HepG2 (cell line): Measurements from ENCODE around the gene PNPLA2. TPM values are rescaled to one million over a fixed set of nuclear protein-coding genes. Genes with fewer than 3 reads are reported as not detected.

Source experiments
- ATAC-seq: fragments of 200-7000 bp; cut with Tn5 transposase; 3 replicates; pipeline ENCODE4 v1.9.1; 2020; ENCODE audit warnings: mild to moderate bottlenecking, moderate library complexity
- BruUV-seq: library from RNA; stranded (reverse); fragments of 400-500 nt; replicated peaks from 2 replicates; lab custom pipeline; 2021; lab: Mats Ljungman, UMichigan
- CTCF ChIA-PET: fragments of 300-600 bp; formaldehyde crosslinking; extraction: SDS; loops from one replicate; lab custom pipeline; 2021; ENCODE audit warnings: low total read pairs, inconsistent platforms, low intra/inter-chr PET ratio; lab: Yijun Ruan, JAX
- POLR2A ChIA-PET: fragments of 350-600 bp; sonication (Branson Sonifier 250); formaldehyde crosslinking; loops from one replicate; lab custom pipeline; 2020; ENCODE audit warnings: antibody characterized with exemption, inconsistent platforms; lab: Yijun Ruan, JAX
- DNase-seq: peaks from one replicate; pipeline ENCODE4 v3.0.0-alpha.2; 2015; ENCODE audit warnings: low spot score
- FAIRE-seq: peaks from 3 replicates; lab custom pipeline; 2011; peaks lifted over from hg19 to GRCh38; lab: Jason Lieb, UNC
- H2AFZ ChIP-seq: one replicate; pipeline ENCODE4 v1.6.1; 2011; ENCODE audit warnings: low read length, inconsistent platforms
- H3K27ac ChIP-seq: fragments of 300-600 bp; 3 replicates; pipeline ENCODE4 v1.8.0; 2011; ENCODE audit warnings: mixed run types, mild to moderate bottlenecking, mixed read lengths, low read length, inconsistent platforms; ENCODE audit not compliant: insufficient read depth; ENCODE audit errors: extremely low read length
- H3K27me3 ChIP-seq, 2 experiments: fragments of 200-600 bp in 1 of 2; 2 replicates in 1 of 2; 3 replicates in 1 of 2; pipeline versions ENCODE4 v1.6.0 to v1.8.0; 2011; ENCODE audit warnings: low read length in 2 of 2, mild to moderate bottlenecking in 2 of 2, moderate library complexity in 2 of 2, inconsistent platforms in 1 of 2; ENCODE audit not compliant: insufficient read depth in 2 of 2, control insufficient read depth in 1 of 2
- H3K36me3 ChIP-seq, 2 experiments: fragments of 200-600 bp in 1 of 2; replicated peaks in 1 of 2; 2 replicates in 1 of 2; 3 replicates in 1 of 2; pipeline versions ENCODE4 v1.5.1 to v1.8.0; 2011; ENCODE audit warnings: low read length in 2 of 2, inconsistent platforms in 1 of 2; ENCODE audit not compliant: insufficient read depth in 2 of 2, control insufficient read depth in 1 of 2
- H3K4me1 ChIP-seq: 2 replicates; pipeline ENCODE4 v1.5.1; 2012; ENCODE audit warnings: low read length, inconsistent platforms; ENCODE audit not compliant: insufficient read depth
- H3K4me2 ChIP-seq: 2 replicates; pipeline ENCODE4 v1.6.0; 2011; ENCODE audit warnings: low read depth, low read length, inconsistent platforms
- H3K4me3 ChIP-seq, 3 experiments: fragments of 200-600 bp in 1 of 3; sonication (generic), shearing (Covaris generic) in 1 of 3; replicated peaks in 1 of 3; 2 replicates each; pipeline ENCODE4 v1.5.1; 2011 to 2016; ENCODE audit warnings: low read length in 3 of 3, inconsistent platforms in 2 of 3, low read depth in 2 of 3, mild to moderate bottlenecking in 2 of 3, control low read depth in 1 of 3, mixed read lengths in 1 of 3; ENCODE audit not compliant: insufficient read depth in 1 of 3
- H3K79me2 ChIP-seq: one replicate; pipeline ENCODE4 v1.6.1; 2011; ENCODE audit warnings: low read length, inconsistent platforms; ENCODE audit not compliant: insufficient read depth
- H3K9ac ChIP-seq: 2 replicates; pipeline ENCODE4 v1.6.0; 2011; ENCODE audit warnings: mild to moderate bottlenecking, low read depth, low read length, inconsistent platforms; ENCODE audit not compliant: insufficient read depth
- H3K9me3 ChIP-seq: 2 replicates; pipeline ENCODE4 v1.5.1; 2012; ENCODE audit warnings: mild to moderate bottlenecking, low read length
- H4K20me1 ChIP-seq: 2 replicates; pipeline ENCODE4 v1.6.0; 2011; ENCODE audit warnings: inconsistent platforms, mild to moderate bottlenecking, low read length, moderate library complexity; ENCODE audit not compliant: insufficient read depth
- DMAP1 ChIP-seq: IDR thresholded peaks from 2 replicates; pipeline ENCODE4 v1.6.1; 2016
- KDM5A ChIP-seq: fragments of 200-600 bp; sonication (generic); IDR thresholded peaks from 2 replicates; pipeline ENCODE4 v1.7.0; 2018; ENCODE audit warnings: antibody characterized with exemption, mild to moderate bottlenecking, low read length, borderline replicate concordance
- LCORL ChIP-seq, 2 experiments: fragments of 450-650 bp in 1 of 2; sonication (generic) in 1 of 2; formaldehyde crosslinking in 1 of 2; IDR thresholded peaks; 2 replicates each; pipeline versions ENCODE4 v1.5.0 to v1.6.1; 2017 to 2020; ENCODE audit warnings: antibody characterized with exemption in 1 of 2, missing genetic modification reagents in 1 of 2
- NONO ChIP-seq, 2 experiments: fragments of 450-650 bp in 1 of 2; sonication (generic) in 1 of 2; formaldehyde crosslinking in 1 of 2; IDR thresholded peaks in 1 of 2; conservative IDR thresholded peaks in 1 of 2; 2 replicates each; pipeline versions ENCODE4 v1.6.1 to v1.8.0; 2017 to 2022; ENCODE audit warnings: mild to moderate bottlenecking in 1 of 2, missing genetic modification reagents in 1 of 2, moderate library complexity in 1 of 2
- NPAS2 ChIP-seq: sonication (generic); formaldehyde crosslinking; IDR thresholded peaks from 2 replicates; pipeline ENCODE4 v1.8.0; 2022; ENCODE audit warnings: mild to moderate bottlenecking, missing genetic modification reagents, borderline replicate concordance
- SIN3A ChIP-seq: IDR thresholded peaks from 2 replicates; pipeline ENCODE4 v1.6.1; 2011; ENCODE audit warnings: low read depth, mild to moderate bottlenecking, control low read depth, low read length, borderline replicate concordance
- U2AF2 ChIP-seq: fragments of 200-400 bp; formaldehyde crosslinking; IDR thresholded peaks from 2 replicates; pipeline ENCODE4 v1.6.1; 2017; ENCODE audit warnings: low read depth, mild to moderate bottlenecking, low read length
- ZBTB1 ChIP-seq: sonication (generic); formaldehyde crosslinking; IDR thresholded peaks from 2 replicates; pipeline ENCODE4 v1.4.0; 2020; ENCODE audit warnings: missing genetic modification reagents, borderline replicate concordance
- ZFP36L2 ChIP-seq: sonication (generic); formaldehyde crosslinking; IDR thresholded peaks from 2 replicates; pipeline ENCODE4 v1.4.0; 2020; ENCODE audit warnings: missing genetic modification reagents
- ZFP41 ChIP-seq: sonication (generic); formaldehyde crosslinking; IDR thresholded peaks from 2 replicates; pipeline ENCODE4 v1.4.0; 2020; ENCODE audit warnings: mild to moderate bottlenecking, missing genetic modification reagents, borderline replicate concordance
- ZNF446 ChIP-seq: sonication (generic); formaldehyde crosslinking; IDR thresholded peaks from 2 replicates; pipeline ENCODE4 v1.5.0; 2020; ENCODE audit warnings: mild to moderate bottlenecking, missing genetic modification reagents
- ZNF629 ChIP-seq: sonication (generic); formaldehyde crosslinking; conservative IDR thresholded peaks from 2 replicates; pipeline ENCODE4 v1.5.0; 2020; ENCODE audit warnings: missing genetic modification reagents
- ZNF724P ChIP-seq: sonication (generic); formaldehyde crosslinking; IDR thresholded peaks from 2 replicates; pipeline ENCODE4 v1.8.0; 2022; ENCODE audit warnings: missing genetic modification reagents, borderline replicate concordance
- ZNF775 ChIP-seq: sonication (generic); formaldehyde crosslinking; IDR thresholded peaks from 2 replicates; pipeline ENCODE4 v1.4.0; 2020; ENCODE audit warnings: missing genetic modification reagents, mild to moderate bottlenecking, moderate library complexity, borderline replicate concordance
- ZSCAN20 ChIP-seq: sonication (generic); formaldehyde crosslinking; IDR thresholded peaks from 2 replicates; pipeline ENCODE4 v1.4.0; 2020; ENCODE audit warnings: missing genetic modification reagents, mild to moderate bottlenecking, borderline replicate concordance
- WGBS: methylation state at CpG from one replicate; pipeline ENCODE4 v1.1.6; 2017; ENCODE audit warnings: low lambda C conversion rate; 5-methylcytosine and 5-hydroxymethylcytosine counted together
- in situ Hi-C: cut with HindIII; loops from 2 replicates; pipeline ENCODE4 v1.10.0; 2017; ENCODE audit warnings: low pct_unique_long_range_greater_than_20kb; ENCODE audit not compliant: extremely low pct_ligation_motif_present
- intact Hi-C: fragments of 100-400 bp; cut with micrococcal nuclease; formaldehyde crosslinking; loops from one replicate; pipeline ENCODE4 v1.10.0; 2022; ENCODE audit not compliant: unreplicated experiment
- polyA plus RNA-seq, 8 experiments: library from polyadenylated mRNA; depleted of rRNA in 3 of 8; stranded (reverse) in 7 of 8; unstranded in 1 of 8; fragments of >200 nt; fragmentation: Illumina TruSeq in 4 of 8; extraction: Trizol in 4 of 8; gene quantifications; 2 replicates each; pipeline versions ENCODE4 v1.2.1 to v1.2.3, GENCODE V29; 2011 to 2016; ENCODE audit warnings: low read depth in 4 of 8, missing spikeins in 1 of 8, mixed read lengths in 1 of 8; ENCODE audit not compliant: insufficient read depth in 1 of 8
- total RNA-seq, 5 experiments: library from RNA; depleted of rRNA; stranded (reverse); fragments of >200 nt; fragmentation: Illumina TruSeq; extraction: Trizol; gene quantifications; 2 replicates each; pipeline ENCODE4 v1.2.3, GENCODE V29; 2016; ENCODE audit warnings: low read depth in 1 of 5
- TF ChIP-seq, protein P1 (sequence below): sonication (generic); formaldehyde crosslinking; IDR thresholded peaks from 2 replicates; pipeline ENCODE4 v1.5.1; 2020; ENCODE audit warnings: missing genetic modification reagents, mild to moderate bottlenecking, borderline replicate concordance
- TF ChIP-seq, protein P2 (sequence below): IDR thresholded peaks from 2 replicates; pipeline ENCODE4 v1.6.1; 2016; ENCODE audit warnings: missing genetic modification reagents, missing compliant biosample characterization
- TF ChIP-seq, protein P3 (sequence below): sonication (generic); formaldehyde crosslinking; IDR thresholded peaks from 2 replicates; pipeline ENCODE4 v1.8.1; 2022; ENCODE audit warnings: mild to moderate bottlenecking, missing genetic modification reagents
- TF ChIP-seq, protein P4 (sequence below): sonication (generic); formaldehyde crosslinking; IDR thresholded peaks from 2 replicates; pipeline ENCODE4 v1.5.1; 2020; ENCODE audit warnings: missing genetic modification reagents, mild to moderate bottlenecking, borderline replicate concordance

PNPLA2 gene
- total and polyA plus RNA-seq, 2 of the 13 experiments (the other 11 are each of a cell fraction or from before 2014, with no cell fraction given) = 10.5 to 43.2 TPM

DNA sequence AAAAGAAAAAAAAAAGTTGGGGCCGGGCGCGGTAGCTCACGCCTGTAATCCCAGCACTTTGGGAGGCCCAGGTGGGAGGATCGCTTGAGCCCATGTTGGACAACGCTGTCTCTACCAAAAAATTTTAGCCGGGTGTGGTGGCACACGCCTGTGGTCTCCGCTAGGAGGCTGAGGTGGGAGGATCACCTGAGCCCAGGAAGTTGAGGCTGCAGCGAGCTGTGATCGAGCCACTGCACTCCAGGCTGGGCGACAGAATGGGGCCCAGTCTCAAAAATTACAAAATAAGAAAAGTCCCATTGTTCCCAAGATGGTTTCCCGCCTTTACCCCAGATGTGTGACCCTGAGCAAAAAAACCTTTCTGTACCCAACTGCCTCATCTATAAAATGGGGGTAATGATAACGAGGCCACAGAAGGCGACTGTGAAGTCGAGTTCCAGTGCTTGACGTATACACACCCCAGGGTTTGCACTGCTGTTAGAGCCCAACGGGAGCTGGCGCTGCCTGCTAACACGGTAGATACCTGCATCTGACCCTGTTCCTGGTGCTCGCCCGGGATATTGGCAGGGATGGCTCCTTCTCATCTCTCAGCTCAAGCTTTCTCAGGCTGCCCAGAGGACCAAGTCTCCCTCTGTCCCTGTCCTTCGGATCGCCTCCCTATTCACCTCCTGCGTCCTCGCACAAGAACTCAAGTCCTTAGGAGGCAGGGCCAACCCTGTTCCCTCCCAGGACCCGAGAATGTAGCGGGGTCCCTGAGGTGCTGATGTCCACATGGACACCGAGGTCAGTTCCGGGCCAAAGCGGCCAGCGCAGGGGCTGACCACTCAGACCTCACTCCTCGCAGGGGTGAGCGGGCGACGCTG is 10.1 kb upstream of the PNPLA2 start:
- TSS peak; percentile 85 for BruUV-seq
- peaks cover 24% of the 10 kb centered on the region for H4K20me1 ChIP-seq
- no peak overlapping the region for H2AFZ ChIP-seq
- WGBS = 20% methylated on average over 20 of the region's 36 CpGs
- H3K9me3 ChIP-seq = no peaks in the 10 kb centered on the region
- peak overlapping the region; percentile 98 for H3K9ac ChIP-seq
- peak; percentile 72 for ATAC-seq
- H3K4me2 ChIP-seq = peak overlapping the region; percentile 97
- peaks cover 44% of the 10 kb centered on the region for H3K79me2 ChIP-seq
- no peaks in the 10 kb centered on the region; a peak in 1 of 5 replicates for H3K27me3 ChIP-seq
- peak overlapping the region; percentile 97 to 100 (median 99) for H3K4me3 ChIP-seq
- peak overlapping the region; percentile 95 for H3K27ac ChIP-seq
- CTCF ChIA-PET = no interaction called here
- POLR2A ChIA-PET = interaction anchor here (0.6 to 2.7 kb wide), 19 partner anchors 11 to 363 kb away, joined by 3 to 127 read pairs (median 5); partner anchors contain the start of genes CEND1, CRACR2B, EPS8L2 and GATD1
- intact Hi-C loops = loop anchor here (5.0 kb wide), 1 partner anchor 34 kb away; the partner anchor contains the start of genes POLR2L and TSPAN4
- H3K36me3 ChIP-seq = peaks cover 16 to 27% of the 10 kb centered on the region in 2 experiments
- H3K4me1 ChIP-seq = peaks cover 56% of the 10 kb centered on the region
- in situ Hi-C loops = no loop called here
- FAIRE-seq = no peak
- DNase-seq = peak; percentile 71
- TF ChIP-seq, protein P1, sequence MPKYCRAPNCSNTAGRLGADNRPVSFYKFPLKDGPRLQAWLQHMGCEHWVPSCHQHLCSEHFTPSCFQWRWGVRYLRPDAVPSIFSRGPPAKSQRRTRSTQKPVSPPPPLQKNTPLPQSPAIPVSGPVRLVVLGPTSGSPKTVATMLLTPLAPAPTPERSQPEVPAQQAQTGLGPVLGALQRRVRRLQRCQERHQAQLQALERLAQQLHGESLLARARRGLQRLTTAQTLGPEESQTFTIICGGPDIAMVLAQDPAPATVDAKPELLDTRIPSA (CRISPR knock-in tag) = no peak
- peak; percentile 0; the same call in 1 of the 2 replicates for TF ChIP-seq ZFP36L2
- no peak for TF ChIP-seq ZSCAN20
- no peak for TF ChIP-seq LCORL (IDR thresholded peaks at IDR 0.05)
- peak; percentile 18; the same call in 1 of the 2 replicates for TF ChIP-seq LCORL (CRISPR knock-in tag; IDR thresholded peaks at IDR 0.05)
- no peak for TF ChIP-seq ZNF446
- TF ChIP-seq, protein P2, sequence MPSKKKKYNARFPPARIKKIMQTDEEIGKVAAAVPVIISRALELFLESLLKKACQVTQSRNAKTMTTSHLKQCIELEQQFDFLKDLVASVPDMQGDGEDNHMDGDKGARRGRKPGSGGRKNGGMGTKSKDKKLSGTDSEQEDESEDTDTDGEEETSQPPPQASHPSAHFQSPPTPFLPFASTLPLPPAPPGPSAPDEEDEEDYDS (CRISPR knock-in tag) = no peak
- TF ChIP-seq, protein P3, sequence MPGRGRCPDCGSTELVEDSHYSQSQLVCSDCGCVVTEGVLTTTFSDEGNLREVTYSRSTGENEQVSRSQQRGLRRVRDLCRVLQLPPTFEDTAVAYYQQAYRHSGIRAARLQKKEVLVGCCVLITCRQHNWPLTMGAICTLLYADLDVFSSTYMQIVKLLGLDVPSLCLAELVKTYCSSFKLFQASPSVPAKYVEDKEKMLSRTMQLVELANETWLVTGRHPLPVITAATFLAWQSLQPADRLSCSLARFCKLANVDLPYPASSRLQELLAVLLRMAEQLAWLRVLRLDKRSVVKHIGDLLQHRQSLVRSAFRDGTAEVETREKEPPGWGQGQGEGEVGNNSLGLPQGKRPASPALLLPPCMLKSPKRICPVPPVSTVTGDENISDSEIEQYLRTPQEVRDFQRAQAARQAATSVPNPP (CRISPR knock-in tag) = no peak
- TF ChIP-seq U2AF2 = no peak
- no peak for TF ChIP-seq ZBTB1
- TF ChIP-seq ZFP41 (CRISPR knock-in tag) = no peak
- no peak for TF ChIP-seq NONO (IDR thresholded peaks at IDR 0.05)
- TF ChIP-seq NONO (CRISPR knock-in tag; conservative IDR thresholded peaks at IDR 0.05) = no peak
- TF ChIP-seq ZNF724P = no peak
- no peak for TF ChIP-seq DMAP1 (CRISPR knock-in tag)
- peak; percentile 85 for TF ChIP-seq ZNF629
- TF ChIP-seq, protein P4, sequence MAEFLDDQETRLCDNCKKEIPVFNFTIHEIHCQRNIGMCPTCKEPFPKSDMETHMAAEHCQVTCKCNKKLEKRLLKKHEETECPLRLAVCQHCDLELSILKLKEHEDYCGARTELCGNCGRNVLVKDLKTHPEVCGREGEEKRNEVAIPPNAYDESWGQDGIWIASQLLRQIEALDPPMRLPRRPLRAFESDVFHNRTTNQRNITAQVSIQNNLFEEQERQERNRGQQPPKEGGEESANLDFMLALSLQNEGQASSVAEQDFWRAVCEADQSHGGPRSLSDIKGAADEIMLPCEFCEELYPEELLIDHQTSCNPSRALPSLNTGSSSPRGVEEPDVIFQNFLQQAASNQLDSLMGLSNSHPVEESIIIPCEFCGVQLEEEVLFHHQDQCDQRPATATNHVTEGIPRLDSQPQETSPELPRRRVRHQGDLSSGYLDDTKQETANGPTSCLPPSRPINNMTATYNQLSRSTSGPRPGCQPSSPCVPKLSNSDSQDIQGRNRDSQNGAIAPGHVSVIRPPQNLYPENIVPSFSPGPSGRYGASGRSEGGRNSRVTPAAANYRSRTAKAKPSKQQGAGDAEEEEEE (CRISPR knock-in tag) = no peak
- no peak for TF ChIP-seq NPAS2
- TF ChIP-seq SIN3A = peak; percentile 75; the same call in 1 of the 2 replicates
- TF ChIP-seq ZNF775 (CRISPR knock-in tag) = no peak
- TF ChIP-seq KDM5A = no peak; the same call in 1 of the 2 replicates
